K562 (cell line): ENCODE data around the gene GOLT1A. TPM values are rescaled to one million over a fixed set of nuclear protein-coding genes. Genes with fewer than 3 reads are reported as not detected.

Experiments
- ATAC-seq: fragments of 200-7000 bp; cut with Tn5 transposase; 3 replicates; pipeline ENCODE4 v1.9.1; 2020; ENCODE audit warnings: moderate library complexity
- BruUV-seq: library from RNA; stranded (reverse); fragments of 400-500 nt; replicated peaks from 2 replicates; lab custom pipeline; 2021; lab: Mats Ljungman, UMichigan
- CTCF ChIA-PET: fragments of 300-600 bp; formaldehyde crosslinking; extraction: SDS; loops from one replicate; lab custom pipeline; 2021; ENCODE audit warnings: low intra/inter-chr PET ratio; lab: Yijun Ruan, JAX
- POLR2A ChIA-PET: fragments of 300-600, 350-650 bp; sonication (Branson Sonifier 250); formaldehyde crosslinking; extraction: SDS; loops from one replicate; lab custom pipeline; 2021; ENCODE audit warnings: antibody characterized with exemption, inconsistent platforms; lab: Yijun Ruan, JAX
- DNase-seq, 4 experiments: peaks; one replicate each; pipeline versions ENCODE4 v3.0.0 to v3.0.0-alpha.2; 2011 to 2018; ENCODE audit warnings: low spot score in 3 of 4, mixed read lengths in 3 of 4; ENCODE audit errors: extremely low read depth in 1 of 4
- FAIRE-seq: peaks from 2 replicates; lab custom pipeline; 2011; peaks lifted over from hg19 to GRCh38; lab: Jason Lieb, UNC
- H2AFZ ChIP-seq: 2 replicates; pipeline ENCODE4 v1.6.0; 2011; ENCODE audit warnings: low read depth, low read length, control low read depth, inconsistent platforms
- H3K27ac ChIP-seq: fragments of 200-600 bp; 3 replicates; pipeline ENCODE4 v1.8.0; 2011; ENCODE audit warnings: low read depth, mild to moderate bottlenecking, control low read depth, inconsistent platforms, low read length, moderate library complexity, mixed read lengths; ENCODE audit errors: extremely low read depth
- H3K27me3 ChIP-seq, 2 experiments: fragments of 300-600 bp in 1 of 2; 2 replicates in 1 of 2; 3 replicates in 1 of 2; pipeline versions ENCODE4 v1.6.0 to v1.8.0; 2011; ENCODE audit warnings: inconsistent platforms in 2 of 2, low read length in 2 of 2, mild to moderate bottlenecking in 1 of 2, mixed read lengths in 1 of 2, moderate library complexity in 1 of 2; ENCODE audit not compliant: control insufficient read depth in 2 of 2, insufficient read depth in 2 of 2
- H3K36me3 ChIP-seq: fragments of 300-600 bp; 3 replicates; pipeline ENCODE4 v1.8.0; 2011; ENCODE audit warnings: mild to moderate bottlenecking, low read length, inconsistent platforms; ENCODE audit not compliant: control insufficient read depth, insufficient read depth
- H3K4me1 ChIP-seq, 2 experiments: fragments of 200-600 bp in 1 of 2; replicated peaks in 1 of 2; 2 replicates in 1 of 2; 3 replicates in 1 of 2; pipeline versions ENCODE4 v1.5.1 to v1.8.0; 2011; ENCODE audit warnings: inconsistent platforms in 2 of 2, low read length in 2 of 2, mild to moderate bottlenecking in 1 of 2, mixed read lengths in 1 of 2, moderate library complexity in 1 of 2; ENCODE audit not compliant: control insufficient read depth in 2 of 2, insufficient read depth in 2 of 2
- H3K4me2 ChIP-seq: 2 replicates; pipeline ENCODE4 v1.6.1; 2011; ENCODE audit warnings: low read length, control low read depth, inconsistent platforms, mixed read lengths; ENCODE audit not compliant: insufficient read depth
- H3K4me3 ChIP-seq: fragments of 200-600 bp; sonication (generic), shearing (Covaris generic); 2 replicates; pipeline ENCODE4 v1.5.1; 2016; ENCODE audit warnings: control low read depth, inconsistent platforms
- H3K79me2 ChIP-seq: fragments of 200-600 bp; 3 replicates; pipeline ENCODE4 v1.8.0; 2011; ENCODE audit warnings: low read length, inconsistent platforms; ENCODE audit not compliant: control insufficient read depth, insufficient read depth
- H3K9ac ChIP-seq, 2 experiments: 2 replicates each; pipeline versions ENCODE4 v1.6.0 to v1.6.1; 2011; ENCODE audit warnings: low read depth in 2 of 2, low read length in 2 of 2, control low read depth in 1 of 2, inconsistent platforms in 1 of 2, mild to moderate bottlenecking in 1 of 2, mixed read lengths in 1 of 2; ENCODE audit not compliant: insufficient read depth in 1 of 2
- H3K9me1 ChIP-seq: one replicate; pipeline ENCODE4 v1.6.0; 2011; ENCODE audit warnings: inconsistent platforms, mild to moderate bottlenecking, low read length, moderate library complexity; ENCODE audit not compliant: control insufficient read depth, insufficient read depth
- H3K9me3 ChIP-seq: replicated peaks from 2 replicates; pipeline ENCODE4 v1.5.1; 2011; ENCODE audit warnings: low read depth, low read length, inconsistent platforms; ENCODE audit not compliant: control insufficient read depth, insufficient read depth
- H4K20me1 ChIP-seq: replicated peaks from 2 replicates; pipeline ENCODE4 v1.6.1; 2011; ENCODE audit warnings: low read length, inconsistent platforms, mixed read lengths; ENCODE audit not compliant: control insufficient read depth, insufficient read depth
- CBFB ChIP-seq: sonication (generic); formaldehyde crosslinking; IDR thresholded peaks from 2 replicates; pipeline ENCODE4 v1.4.0; 2020; ENCODE audit warnings: mild to moderate bottlenecking, missing genetic modification reagents
- CBX1 ChIP-seq: sonication (generic); IDR thresholded peaks from 2 replicates; pipeline ENCODE4 v1.6.1; 2016; ENCODE audit warnings: antibody characterized with exemption, low read depth, mild to moderate bottlenecking
- HDAC8 ChIP-seq: fragments of 450-650 bp; IDR thresholded peaks from 2 replicates; pipeline ENCODE4 v1.6.1; 2016; ENCODE audit warnings: mild to moderate bottlenecking, missing genetic modification characterization, moderate library complexity, missing compliant biosample characterization
- HMG20A ChIP-seq: fragments of 450-650 bp; formaldehyde crosslinking; conservative IDR thresholded peaks from 2 replicates; pipeline ENCODE4 v1.4.0; 2020; ENCODE audit warnings: mild to moderate bottlenecking, mixed read lengths
- JUN ChIP-seq, 2 experiments: sonication (generic) in 1 of 2; formaldehyde crosslinking in 1 of 2; IDR thresholded peaks; 2 replicates each; pipeline versions ENCODE4 v1.6.1 to v1.8.0; 2012 to 2022; ENCODE audit warnings: borderline replicate concordance in 2 of 2, mild to moderate bottlenecking in 2 of 2, improper control_type of control experiment in 1 of 2, low read depth in 1 of 2, low read length in 1 of 2, missing genetic modification reagents in 1 of 2
- JUNB ChIP-seq: fragments of 450-650 bp; formaldehyde crosslinking; conservative IDR thresholded peaks from 2 replicates; pipeline ENCODE4 v1.4.0; 2020; ENCODE audit warnings: mild to moderate bottlenecking
- NCOA6 ChIP-seq: fragments of 450-650 bp; IDR thresholded peaks from 2 replicates; pipeline ENCODE4 v1.6.1; 2017; ENCODE audit warnings: mild to moderate bottlenecking
- NUFIP1 ChIP-seq: fragments of 450-650 bp; IDR thresholded peaks from 2 replicates; pipeline ENCODE4 v1.6.1; 2018; ENCODE audit not compliant: partially characterized antibody
- POLR2H ChIP-seq: IDR thresholded peaks from 2 replicates; pipeline ENCODE4 v1.6.1; 2016; ENCODE audit warnings: missing genetic modification characterization, low read depth, mild to moderate bottlenecking, control low read depth, missing compliant biosample characterization, moderate library complexity
- PTRF ChIP-seq: fragments of 450-650 bp; IDR thresholded peaks from 2 replicates; pipeline ENCODE4 v1.6.1; 2016; ENCODE audit warnings: mild to moderate bottlenecking, missing genetic modification characterization, missing compliant biosample characterization
- TAF1 ChIP-seq: IDR thresholded peaks from 2 replicates; pipeline ENCODE4 v1.6.1; 2011; ENCODE audit warnings: mild to moderate bottlenecking, low read length, moderate library complexity; ENCODE audit not compliant: insufficient read depth, control insufficient read depth, severe bottlenecking; ENCODE audit errors: extremely low read depth
- ZNF12 ChIP-seq: sonication (generic); formaldehyde crosslinking; IDR thresholded peaks from 2 replicates; pipeline ENCODE4 v1.4.0; 2020; ENCODE audit warnings: mild to moderate bottlenecking, missing genetic modification reagents
- WGBS: fragments of 100-300 bp; shearing (Covaris generic); methylation state at CpG from one replicate; pipeline ENCODE4 v1.1.6; 2016; ENCODE audit warnings: low coverage, mixed read lengths; ENCODE audit not compliant: insufficient coverage; ENCODE audit errors: missing lambda C conversion rate; 5-methylcytosine and 5-hydroxymethylcytosine counted together
- in situ Hi-C: fragments of 300-500 bp; cut with MboI; formaldehyde crosslinking; loops from 4 replicates; pipeline ENCODE4 v1.15.0; 2018; ENCODE audit warnings: inconsistent platforms, mixed read lengths
- intact Hi-C: fragments of 100-400 bp; cut with micrococcal nuclease; formaldehyde crosslinking; loops from 2 replicates; pipeline ENCODE4 v1.14.2; 2022
- polyA plus RNA-seq, 8 experiments: library from polyadenylated mRNA; depleted of rRNA in 4 of 8; stranded (reverse) in 5 of 8; unstranded in 3 of 8; fragments of >200 nt; fragmentation: Nextera tagmentation in 2 of 8; fragmentation: Illumina TruSeq in 1 of 8; extraction: Ambion mirVana in 2 of 8; extraction: Trizol in 1 of 8; gene quantifications; 2 replicates each; pipeline versions ENCODE4 v1.2.1 to v1.2.3, GENCODE V29; 2011 to 2014; ENCODE audit warnings: inconsistent platforms in 1 of 8, missing spikeins in 1 of 8
- total RNA-seq, 7 experiments: library from RNA; depleted of rRNA in 6 of 7; stranded (reverse); fragments of >200 nt in 6 of 7; fragmentation: Illumina TruSeq in 2 of 7; extraction: Trizol in 2 of 7; gene quantifications; 2 replicates each; pipeline versions ENCODE4 v1.2.1 to v1.2.3, GENCODE V29; 2011 to 2021; ENCODE audit warnings: low replicate concordance in 1 of 7
- TF ChIP-seq, protein P1 (sequence below), 3 experiments: IDR thresholded peaks in 2 of 3; conservative IDR thresholded peaks in 1 of 3; 2 replicates each; pipeline ENCODE4 v1.5.1; 2011 to 2012; ENCODE audit warnings: low read length in 3 of 3, mild to moderate bottlenecking in 3 of 3, control low read depth in 2 of 3, improper control_type of control experiment in 1 of 3, inconsistent platforms in 1 of 3, low read depth in 1 of 3, mixed read lengths in 1 of 3, moderate library complexity in 1 of 3; ENCODE audit not compliant: insufficient read depth in 2 of 3

Gene GOLT1A
- total and polyA plus RNA-seq, 9 of the 15 experiments (the other 6 are each of a cell fraction or from before 2014, with no cell fraction given), result not detected

DNA sequence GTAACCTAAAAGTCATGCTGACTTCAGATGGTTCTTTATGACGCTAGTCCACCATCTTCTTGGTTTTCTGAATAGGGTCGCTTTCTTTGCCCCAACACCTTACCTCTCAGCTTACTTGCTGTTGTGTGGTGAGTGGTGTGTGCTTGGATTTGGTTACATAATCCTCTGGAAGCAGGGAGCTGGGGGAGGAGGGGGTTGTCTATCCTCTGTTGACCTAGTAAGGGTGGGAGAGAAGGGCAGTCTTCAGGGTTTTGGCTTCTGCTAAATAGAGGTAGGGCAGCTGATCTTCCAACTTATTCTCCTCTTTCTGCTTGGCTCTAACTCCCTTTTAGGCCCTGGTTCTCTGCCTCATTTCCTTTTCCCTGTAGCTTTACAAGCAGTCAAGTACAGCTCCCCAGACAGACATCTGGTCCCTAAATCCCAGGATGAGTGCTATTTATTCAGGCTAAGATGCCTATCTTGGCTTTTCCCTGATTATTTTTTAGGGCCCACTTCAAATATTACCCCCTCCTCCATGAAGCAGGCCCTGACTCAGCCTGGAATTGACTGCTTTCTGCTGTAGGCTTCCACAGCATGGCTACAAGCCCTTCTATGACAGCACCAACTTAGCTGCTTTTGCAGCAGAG, 41.3 kb downstream of the GOLT1A start:
- intact Hi-C loops (no loop called here), in situ Hi-C loops (loop anchor here (10.0 kb wide), 1 partner anchor 332 kb away; no protein-coding TSS in a partner anchor)
- FAIRE-seq (no peak), DNase-seq (no peak), ATAC-seq (no peak)
- BruUV-seq, result no TSS peak
- no peak overlapping the region for H3K4me3 ChIP-seq
- no peak overlapping the region for H3K4me2 ChIP-seq
- H3K4me1 ChIP-seq, result peaks cover 11 to 12% of the 10 kb centered on the region in 2 experiments; a peak in 4 of 5 replicates
- no peak overlapping the region for H3K9ac ChIP-seq
- CTCF ChIA-PET, result no interaction called here
- WGBS, result 0% methylated on average over 2 of the region's 2 CpGs
- TF ChIP-seq JUN (IDR thresholded peaks at IDR 0.05; ENCODE audit: borderline replicate concordance, low read depth, low read length), result no peak
- TF ChIP-seq JUN (CRISPR knock-in tag; IDR thresholded peaks at IDR 0.05; ENCODE audit: borderline replicate concordance), result no peak
- no peak for TF ChIP-seq JUNB
- TF ChIP-seq, protein P1, sequence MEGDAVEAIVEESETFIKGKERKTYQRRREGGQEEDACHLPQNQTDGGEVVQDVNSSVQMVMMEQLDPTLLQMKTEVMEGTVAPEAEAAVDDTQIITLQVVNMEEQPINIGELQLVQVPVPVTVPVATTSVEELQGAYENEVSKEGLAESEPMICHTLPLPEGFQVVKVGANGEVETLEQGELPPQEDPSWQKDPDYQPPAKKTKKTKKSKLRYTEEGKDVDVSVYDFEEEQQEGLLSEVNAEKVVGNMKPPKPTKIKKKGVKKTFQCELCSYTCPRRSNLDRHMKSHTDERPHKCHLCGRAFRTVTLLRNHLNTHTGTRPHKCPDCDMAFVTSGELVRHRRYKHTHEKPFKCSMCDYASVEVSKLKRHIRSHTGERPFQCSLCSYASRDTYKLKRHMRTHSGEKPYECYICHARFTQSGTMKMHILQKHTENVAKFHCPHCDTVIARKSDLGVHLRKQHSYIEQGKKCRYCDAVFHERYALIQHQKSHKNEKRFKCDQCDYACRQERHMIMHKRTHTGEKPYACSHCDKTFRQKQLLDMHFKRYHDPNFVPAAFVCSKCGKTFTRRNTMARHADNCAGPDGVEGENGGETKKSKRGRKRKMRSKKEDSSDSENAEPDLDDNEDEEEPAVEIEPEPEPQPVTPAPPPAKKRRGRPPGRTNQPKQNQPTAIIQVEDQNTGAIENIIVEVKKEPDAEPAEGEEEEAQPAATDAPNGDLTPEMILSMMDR (IDR thresholded peaks at IDR 0.05 in 2 of 3, conservative IDR thresholded peaks at IDR 0.05 in 1 of 3; ENCODE audit: insufficient read depth in 2 of 3, low read depth in 1 of 3, low read length in 3 of 3), result no peak
- no peak for TF ChIP-seq ZNF12 (CRISPR knock-in tag)
- no peak for TF ChIP-seq NUFIP1
- no peak for TF ChIP-seq POLR2H (tag)
- no peak for TF ChIP-seq TAF1
- TF ChIP-seq NCOA6, result no peak
- TF ChIP-seq CBFB, result no peak
- TF ChIP-seq CBX1, result no peak
- TF ChIP-seq PTRF, result no peak
- TF ChIP-seq HMG20A (CRISPR knock-in tag), result no peak
- TF ChIP-seq HDAC8, result no peak
- peaks cover 4 to 5% of the 10 kb centered on the region in 2 experiments; a peak in 4 of 5 replicates for H3K27me3 ChIP-seq
- H3K79me2 ChIP-seq, result no peaks in the 10 kb centered on the region
- H3K27ac ChIP-seq, result no peak overlapping the region
- H4K20me1 ChIP-seq, result no peaks in the 10 kb centered on the region
- POLR2A ChIA-PET, result no interaction called here
- H3K36me3 ChIP-seq, result no peaks in the 10 kb centered on the region
- 0 out of 2 replicates have a peak, but pooled peaks cover 5% of the 10 kb centered on the region for H3K9me3 ChIP-seq
- H2AFZ ChIP-seq, result no peak overlapping the region
- no peaks in the 10 kb centered on the region for H3K9me1 ChIP-seq
